Measurements from ENCODE around the gene SRPRA. TPM values are rescaled to one million over a fixed set of nuclear protein-coding genes. Genes with fewer than 3 reads are reported as not detected.

The SRPRA gene
- total and polyA plus RNA-seq, 2 donors (not counting 3 experiments of a cell fraction or from before 2014, with no cell fraction given): 104 to 116 TPM

DNA sequence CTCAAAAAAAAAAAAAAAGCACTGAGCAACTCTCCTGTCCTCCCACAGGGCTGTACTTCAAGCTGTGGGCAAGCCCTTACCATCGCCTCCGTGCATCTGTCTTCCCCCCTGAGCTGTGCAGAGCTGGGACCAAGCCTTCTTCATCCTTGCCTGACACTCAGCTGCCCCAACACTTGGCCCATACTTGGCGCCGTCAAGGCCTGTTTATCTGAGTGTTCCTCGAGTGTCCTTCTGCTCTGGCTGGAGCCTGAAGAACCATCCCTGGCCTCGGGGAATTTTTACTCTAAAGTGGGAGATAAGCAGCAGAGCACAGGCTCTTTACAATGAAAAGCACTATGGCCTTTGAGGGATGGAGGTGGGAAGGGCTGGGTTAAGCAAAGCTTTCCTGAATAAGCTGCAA, 12.6 kb upstream of the SRPRA start:
- H3K9me1 ChIP-seq (replicated peaks; ENCODE audit: control insufficient read depth, extremely low read depth, insufficient read depth, low read length): no peaks in the 10 kb centered on the region
- H3K4me1 ChIP-seq (ENCODE audit: control insufficient read depth, extremely low read depth, insufficient read depth, low read length): peaks cover 13% of the 10 kb centered on the region
- intact Hi-C loops (cut with micrococcal nuclease): no loop called here
- H3K36me3 ChIP-seq (ENCODE audit: control insufficient read depth in 2 of 2, extremely low read depth in 1 of 2, insufficient read depth in 2 of 2, low read length in 2 of 2): peaks cover 0 to 6% of the 10 kb centered on the region in 2 experiments
- H3K27ac ChIP-seq (ENCODE audit: insufficient read depth, low read depth, low read length): no peak overlapping the region
- H4K20me1 ChIP-seq (replicated peaks; ENCODE audit: control insufficient read depth, extremely low read depth, insufficient read depth, low read length): no peaks in the 10 kb centered on the region
- no peak overlapping the region for H3K4me3 ChIP-seq (replicated peaks in 1 of 3; ENCODE audit: insufficient read depth in 1 of 3, low read depth in 1 of 3, low read length in 3 of 3)
- no peak overlapping the region for H3K9ac ChIP-seq (replicated peaks; ENCODE audit: extremely low read depth, insufficient read depth, low read length)
- H3K79me2 ChIP-seq (ENCODE audit: control insufficient read depth, insufficient read depth, low read length): no peaks in the 10 kb centered on the region
- FAIRE-seq (no peak), DNase-seq (ENCODE audit: low read depth, low spot score) (no peak)
- H3K4me2 ChIP-seq (ENCODE audit: insufficient read depth, low read length): no peak overlapping the region
- H3K27me3 ChIP-seq (ENCODE audit: control insufficient read depth in 2 of 2, insufficient read depth in 2 of 2, low read length in 2 of 2): no peaks in the 10 kb centered on the region
- dilution Hi-C loops (cut with MboI; ENCODE audit: extremely low pct_ligation_motif_present, low sequenced_read_pairs): no loop called here
- TF ChIP-seq FOS (IDR thresholded peaks at IDR 0.05; ENCODE audit: borderline replicate concordance, insufficient read depth, low read length) (no peak), CTCF (IDR thresholded peaks at IDR 0.05; ENCODE audit: extremely low read depth in 1 of 2, insufficient read depth in 1 of 2, low read depth in 1 of 2, low read length in 2 of 2) (no peak), POLR2AphosphoS5 (IDR thresholded peaks at IDR 0.05; ENCODE audit: insufficient read depth, low read depth, low read length) (no peak), EZH2 (IDR thresholded peaks at IDR 0.05; ENCODE audit: borderline replicate concordance, low read depth, low read length, severe bottlenecking) (no peak), GATA2 (IDR thresholded peaks at IDR 0.05; ENCODE audit: insufficient read depth, insufficient read length, low read depth, low read length) (no peak), MYC (IDR thresholded peaks at IDR 0.05; ENCODE audit: low read depth, low read length) (no peak), POLR2A (IDR thresholded peaks at IDR 0.05; ENCODE audit: low read depth, low read length) (no peak), JUN (IDR thresholded peaks at IDR 0.05; ENCODE audit: borderline replicate concordance, insufficient read depth, insufficient read length, low read depth) (no peak)
- TF ChIP-seq, protein P1, sequence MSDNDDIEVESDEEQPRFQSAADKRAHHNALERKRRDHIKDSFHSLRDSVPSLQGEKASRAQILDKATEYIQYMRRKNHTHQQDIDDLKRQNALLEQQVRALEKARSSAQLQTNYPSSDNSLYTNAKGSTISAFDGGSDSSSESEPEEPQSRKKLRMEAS (IDR thresholded peaks at IDR 0.05; ENCODE audit: insufficient read depth, insufficient read length): no peak
- POLR2A ChIA-PET: no interaction called here
- H3K9me3 ChIP-seq (replicated peaks; ENCODE audit: control insufficient read depth, insufficient read depth, low read length): no peaks in the 10 kb centered on the region
- no TSS peak for BruUV-seq (replicated peaks)
- H2AFZ ChIP-seq (ENCODE audit: low read depth, low read length): no peak overlapping the region
- CTCF ChIA-PET: no interaction called here
